CD14-positive monocyte (primary cell): Measurements from ENCODE around the gene ZNF749. TPM values are rescaled to one million over a fixed set of nuclear protein-coding genes. Genes with fewer than 3 reads are reported as not detected.

Experiments used
- DNase-seq, 3 donors: peaks; one replicate each; pipeline ENCODE4 v3.0.0-alpha.2; 2011 to 2022
- H2AFZ ChIP-seq: 2 replicates; pipeline ENCODE4 v1.6.0; 2012; ENCODE audit warnings: mild to moderate bottlenecking, low read depth, low read length, inconsistent platforms; ENCODE audit not compliant: insufficient read depth, poor library complexity, severe bottlenecking
- H3K27ac ChIP-seq, 2 donors: 1 replicate in 1 of 2; 2 replicates in 1 of 2; pipeline ENCODE4 v1.5.1; 2012 to 2013; ENCODE audit warnings: low read length in 2 of 2, control low read depth in 1 of 2, inconsistent platforms in 1 of 2, low read depth in 1 of 2, mild to moderate bottlenecking in 1 of 2
- H3K27me3 ChIP-seq, 2 donors: one replicate each; pipeline versions ENCODE4 v1.6.0 to v1.6.1; 2011 to 2013; ENCODE audit warnings: low read length in 2 of 2; ENCODE audit not compliant: control insufficient read depth in 2 of 2, insufficient read depth in 2 of 2
- H3K36me3 ChIP-seq, 2 donors: replicated peaks in 1 of 2; 1 replicate in 1 of 2; 2 replicates in 1 of 2; pipeline versions ENCODE4 v1.5.1 to v1.6.1; 2012 to 2013; ENCODE audit warnings: low read length in 2 of 2, control low read depth in 1 of 2, inconsistent platforms in 1 of 2, mild to moderate bottlenecking in 1 of 2; ENCODE audit not compliant: insufficient read depth in 2 of 2, control insufficient read depth in 1 of 2
- H3K4me1 ChIP-seq, 2 donors: 1 replicate in 1 of 2; 2 replicates in 1 of 2; pipeline versions ENCODE4 v1.5.1 to v1.6.1; 2012 to 2013; ENCODE audit warnings: low read length in 2 of 2, control low read depth in 1 of 2, inconsistent platforms in 1 of 2, mild to moderate bottlenecking in 1 of 2, moderate library complexity in 1 of 2; ENCODE audit not compliant: insufficient read depth in 2 of 2, control insufficient read depth in 1 of 2
- H3K4me2 ChIP-seq: replicated peaks from 2 replicates; pipeline ENCODE3; 2012; ENCODE audit warnings: low read length, moderate library complexity, mild to moderate bottlenecking; ENCODE audit not compliant: poor library complexity, severe bottlenecking; ENCODE audit errors: extremely low read depth
- H3K4me3 ChIP-seq, 3 experiments: fragments of 200-600 bp in 1 of 3; sonication (generic) in 1 of 3; replicated peaks in 1 of 3; 1 replicate in 2 of 3; 2 replicates in 1 of 3; pipeline ENCODE4 v1.5.1; 2011 to 2013; ENCODE audit warnings: low read length in 3 of 3, mild to moderate bottlenecking in 3 of 3, control low read depth in 2 of 3, low read depth in 2 of 3, inconsistent platforms in 1 of 3, moderate library complexity in 1 of 3
- H3K79me2 ChIP-seq: 2 replicates; pipeline ENCODE4 v1.6.0; 2012; ENCODE audit warnings: mild to moderate bottlenecking, control low read depth, inconsistent platforms, low read length, moderate library complexity; ENCODE audit not compliant: insufficient read depth
- H3K9ac ChIP-seq: 2 replicates; pipeline ENCODE4 v1.6.0; 2017; ENCODE audit warnings: low read length, mild to moderate bottlenecking; ENCODE audit not compliant: insufficient read depth, poor library complexity, severe bottlenecking
- H3K9me3 ChIP-seq, 2 donors: replicated peaks in 1 of 2; 1 replicate in 1 of 2; 2 replicates in 1 of 2; pipeline versions ENCODE4 v1.5.1 to v1.6.1; 2012 to 2013; ENCODE audit warnings: low read length in 2 of 2, control low read depth in 1 of 2; ENCODE audit not compliant: control insufficient read depth in 1 of 2, insufficient read depth in 1 of 2
- H4K20me1 ChIP-seq: 2 replicates; pipeline ENCODE4 v1.6.0; 2012; ENCODE audit warnings: mild to moderate bottlenecking, low read length, control low read depth, moderate library complexity; ENCODE audit not compliant: insufficient read depth
- H3K27ac Mint-ChIP-seq, 7 donors: one replicate each; pipeline ENCODE4 v1.8.0; 2020; ENCODE audit warnings: mild to moderate bottlenecking in 7 of 7, mixed read lengths in 7 of 7, moderate library complexity in 6 of 7, inconsistent platforms in 2 of 7
- H3K27me3 Mint-ChIP-seq, 3 donors: one replicate each; pipeline ENCODE4 v1.8.0; 2021 to 2022; ENCODE audit warnings: low read depth in 3 of 3, mild to moderate bottlenecking in 3 of 3, mixed read lengths in 3 of 3, moderate library complexity in 3 of 3, inconsistent platforms in 1 of 3
- H3K36me3 Mint-ChIP-seq, 2 donors: one replicate each; pipeline ENCODE4 v1.8.0; 2020; ENCODE audit warnings: mixed read lengths in 2 of 2, inconsistent platforms in 1 of 2, mild to moderate bottlenecking in 1 of 2
- H3K4me1 Mint-ChIP-seq: one replicate; pipeline ENCODE4 v1.8.0; 2020; ENCODE audit warnings: mild to moderate bottlenecking, mixed read lengths
- H3K4me3 Mint-ChIP-seq, 2 donors: one replicate each; pipeline ENCODE4 v1.8.0; 2020; ENCODE audit warnings: mild to moderate bottlenecking in 2 of 2, mixed read lengths in 2 of 2, moderate library complexity in 1 of 2
- H3K9me3 Mint-ChIP-seq, 7 donors: one replicate each; pipeline ENCODE4 v1.8.0; 2020 to 2022; ENCODE audit warnings: mixed read lengths in 7 of 7, mild to moderate bottlenecking in 6 of 7, moderate library complexity in 6 of 7, inconsistent platforms in 2 of 7
- WGBS: methylation state at CpG from one replicate; pipeline ENCODE4 v1.1.5; 2013; ENCODE audit warnings: missing lambda C conversion rate; ENCODE audit not compliant: insufficient coverage; 5-methylcytosine and 5-hydroxymethylcytosine counted together
- intact Hi-C, 2 donors: fragments of 100-400 bp; cut with micrococcal nuclease; formaldehyde crosslinking; loops; one replicate each; pipeline versions ENCODE4 v1.15.0 to v1.15.1; 2023
- polyA plus RNA-seq, 3 donors: library from polyadenylated mRNA; depleted of rRNA in 1 of 3; unstranded in 2 of 3; stranded (reverse) in 1 of 3; fragments of 300-500 nt in 2 of 3; fragments of >200 nt in 1 of 3; fragmentation: Illumina TruSeq in 2 of 3; gene quantifications; 1 replicate in 2 of 3; 2 replicates in 1 of 3; pipeline ENCODE4 v1.2.3, GENCODE V29; 2012 to 2021
- TF ChIP-seq, protein P1 (sequence below): fragments of 200-600 bp; IDR thresholded peaks from one replicate; pipeline ENCODE4 v1.8.0; 2022; ENCODE audit warnings: antibody characterized with exemption, mild to moderate bottlenecking

ZNF749 gene
- polyA plus RNA-seq, 3 donors = 3.4 to 9.0 (median 3.7) TPM

- H3K9me3 Mint-ChIP-seq = peaks cover 36 to 64% (median 49%) of the 10 kb centered on the region in 7 donors
- peaks cover 13% of the 10 kb centered on the region for H3K79me2 ChIP-seq
- peaks cover 38 to 50% of the 10 kb centered on the region in 2 donors for H3K9me3 ChIP-seq
- intact Hi-C loops = loop anchor here (5.0 to 10.0 kb wide), 3 partner anchors 39 to 73 kb away; partner anchors contain the start of genes TRAPPC2B (in 1 of the 2), ZNF419 (in 1 of the 2), ZNF547 (in 1 of the 2) and ZNF772 (in 1 of the 2)
- H4K20me1 ChIP-seq = no peaks in the 10 kb centered on the region
- no peak overlapping the region for H3K4me2 ChIP-seq
- no peak overlapping the region for H3K4me3 Mint-ChIP-seq
- H3K4me1 Mint-ChIP-seq = peaks cover 22% of the 10 kb centered on the region
- peaks cover 13 to 20% of the 10 kb centered on the region in 2 donors for H3K4me1 ChIP-seq
- no peak overlapping the region for H3K4me3 ChIP-seq
- H3K9ac ChIP-seq = no peak overlapping the region
- H3K27ac ChIP-seq = no peak overlapping the region
- peaks cover 0 to 2% (median 2%) of the 10 kb centered on the region in 3 donors for H3K27me3 Mint-ChIP-seq
- H3K36me3 Mint-ChIP-seq = peaks cover 16 to 30% of the 10 kb centered on the region in 2 donors
- 100% methylated on average over 2 of the region's 4 CpGs for WGBS
- H3K27me3 ChIP-seq = no peaks in the 10 kb centered on the region
- TF ChIP-seq, protein P1, sequence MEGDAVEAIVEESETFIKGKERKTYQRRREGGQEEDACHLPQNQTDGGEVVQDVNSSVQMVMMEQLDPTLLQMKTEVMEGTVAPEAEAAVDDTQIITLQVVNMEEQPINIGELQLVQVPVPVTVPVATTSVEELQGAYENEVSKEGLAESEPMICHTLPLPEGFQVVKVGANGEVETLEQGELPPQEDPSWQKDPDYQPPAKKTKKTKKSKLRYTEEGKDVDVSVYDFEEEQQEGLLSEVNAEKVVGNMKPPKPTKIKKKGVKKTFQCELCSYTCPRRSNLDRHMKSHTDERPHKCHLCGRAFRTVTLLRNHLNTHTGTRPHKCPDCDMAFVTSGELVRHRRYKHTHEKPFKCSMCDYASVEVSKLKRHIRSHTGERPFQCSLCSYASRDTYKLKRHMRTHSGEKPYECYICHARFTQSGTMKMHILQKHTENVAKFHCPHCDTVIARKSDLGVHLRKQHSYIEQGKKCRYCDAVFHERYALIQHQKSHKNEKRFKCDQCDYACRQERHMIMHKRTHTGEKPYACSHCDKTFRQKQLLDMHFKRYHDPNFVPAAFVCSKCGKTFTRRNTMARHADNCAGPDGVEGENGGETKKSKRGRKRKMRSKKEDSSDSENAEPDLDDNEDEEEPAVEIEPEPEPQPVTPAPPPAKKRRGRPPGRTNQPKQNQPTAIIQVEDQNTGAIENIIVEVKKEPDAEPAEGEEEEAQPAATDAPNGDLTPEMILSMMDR = no peak
- DNase-seq = no peak
- H3K27ac Mint-ChIP-seq = no peak overlapping the region
- no peak overlapping the region for H2AFZ ChIP-seq
- H3K36me3 ChIP-seq = peaks cover 0 to 20% of the 10 kb centered on the region in 2 donors
These were observed 2.8 kb downstream of the ZNF749 start for GRCh38 chr19:57437931-57438330.

DNA sequence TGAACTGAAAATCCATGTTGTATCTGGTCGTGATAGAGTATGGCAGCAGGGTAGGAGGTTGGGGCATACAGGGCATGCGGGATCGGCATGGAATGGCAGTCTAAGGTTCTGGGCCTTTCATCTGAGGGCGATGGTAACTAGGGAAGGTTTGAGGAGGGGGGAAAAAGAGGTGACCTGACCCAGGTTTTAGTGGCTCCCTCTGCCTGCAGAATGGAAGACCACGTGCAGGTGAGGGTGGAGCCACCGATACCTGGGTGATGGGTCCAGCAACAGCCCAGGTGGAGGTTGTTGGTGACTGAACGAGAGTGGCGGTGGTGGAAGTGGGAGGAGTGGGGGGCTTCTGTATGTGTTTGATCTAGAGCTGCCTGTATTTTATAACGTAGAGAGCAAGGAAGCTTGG, 3.8 kb downstream of the ZNF749 start:
- no peaks in the 10 kb centered on the region for H3K27me3 ChIP-seq
- no peak overlapping the region for H3K9ac ChIP-seq
- H3K9me3 ChIP-seq = peaks cover 48 to 60% of the 10 kb centered on the region in 2 donors
- Mint-ChIP-seq H3K36me3 (peaks cover 26 to 40% of the 10 kb centered on the region in 2 donors), H3K9me3 (peaks cover 40 to 69% (median 57%) of the 10 kb centered on the region in 7 donors), H3K4me3 (no peak overlapping the region), H3K27ac (no peak overlapping the region), H3K27me3 (peaks cover 0 to 2% (median 2%) of the 10 kb centered on the region in 3 donors), H3K4me1 (peaks cover 22% of the 10 kb centered on the region)
- TF ChIP-seq, protein P1 = no peak
- no peak overlapping the region for H3K4me3 ChIP-seq
- no peak overlapping the region for H2AFZ ChIP-seq
- H3K4me1 ChIP-seq = peaks cover 13 to 20% of the 10 kb centered on the region in 2 donors
- peaks cover 0 to 30% of the 10 kb centered on the region in 2 donors for H3K36me3 ChIP-seq
- no peaks in the 10 kb centered on the region for H4K20me1 ChIP-seq
- no peak for DNase-seq
- no peak overlapping the region for H3K27ac ChIP-seq
- intact Hi-C loops = loop anchor here (5.0 to 10.0 kb wide), 3 partner anchors 38 to 74 kb away; partner anchors contain the start of genes TRAPPC2B (in 1 of the 2), ZNF419 (in 1 of the 2), ZNF547 (in 1 of the 2) and ZNF772 (in 1 of the 2)
- 95% methylated on average over 7 of the region's 9 CpGs for WGBS
- no peak overlapping the region for H3K4me2 ChIP-seq
- H3K79me2 ChIP-seq = peaks cover 13% of the 10 kb centered on the region
